K562 (cell line): ENCODE data around the gene PGAM2. TPM values are rescaled to one million over a fixed set of nuclear protein-coding genes. Genes with fewer than 3 reads are reported as not detected.

ENCODE experiments used
- ASH1L ChIP-seq: fragments of 450-650 bp; IDR thresholded peaks from 2 replicates; pipeline ENCODE4 v1.6.1; 2018; ENCODE audit warnings: borderline replicate concordance, mild to moderate bottlenecking, low read depth; ENCODE audit not compliant: partially characterized antibody
- ATF7 ChIP-seq: fragments of 450-650 bp; IDR thresholded peaks from 2 replicates; pipeline ENCODE4 v1.7.1; 2014; ENCODE audit warnings: mild to moderate bottlenecking, moderate library complexity
- BRD9 ChIP-seq: fragments of 450-650 bp; IDR thresholded peaks from 2 replicates; pipeline ENCODE4 v1.6.1; 2018; ENCODE audit warnings: low read depth; ENCODE audit not compliant: partially characterized antibody
- EP400 ChIP-seq: fragments of 450-650 bp; IDR thresholded peaks from 2 replicates; pipeline ENCODE4 v1.6.1; 2017; ENCODE audit warnings: antibody characterized with exemption, mild to moderate bottlenecking, moderate library complexity
- ESRRB ChIP-seq: fragments of 250-450 bp; sonication (Bioruptor Pico); IDR thresholded peaks from 2 replicates; pipeline ENCODE4 v1.5.0; 2020; ENCODE audit warnings: mild to moderate bottlenecking, moderate library complexity, borderline replicate concordance
- FOS ChIP-seq: IDR thresholded peaks from 3 replicates; pipeline ENCODE4 v1.6.1; 2011; ENCODE audit not compliant: insufficient read length; ENCODE audit errors: extremely low read depth
- HMGN3 ChIP-seq: IDR thresholded peaks from 2 replicates; pipeline ENCODE4 v1.6.1; 2011; ENCODE audit warnings: borderline replicate concordance, low read depth, mild to moderate bottlenecking, mixed read lengths, low read length; ENCODE audit not compliant: insufficient read length; ENCODE audit errors: extremely low read depth
- PKNOX1 ChIP-seq: fragments of 450-650 bp; IDR thresholded peaks from 2 replicates; pipeline ENCODE4 v1.6.1; 2016
- PYGO2 ChIP-seq: fragments of 450-650 bp; IDR thresholded peaks from 2 replicates; pipeline ENCODE4 v1.6.1; 2016; ENCODE audit warnings: mild to moderate bottlenecking, missing genetic modification characterization, moderate library complexity, missing compliant biosample characterization
- SNRNP70 ChIP-seq: fragments of 200-400 bp; formaldehyde crosslinking; optimal IDR thresholded peaks from 2 replicates; pipeline ENCODE3; 2017; ENCODE audit warnings: low read depth, low read length
- ZNF407 ChIP-seq: fragments of 450-650 bp; IDR thresholded peaks from 2 replicates; pipeline ENCODE4 v1.6.1; 2016; ENCODE audit warnings: low read depth
- ZNF764 ChIP-seq: fragments of 250-450 bp; sonication (Bioruptor Pico); IDR thresholded peaks from 2 replicates; pipeline ENCODE4 v1.4.0; 2020; ENCODE audit warnings: low read depth, mild to moderate bottlenecking, moderate library complexity
- ZNF785 ChIP-seq: fragments of 250-450 bp; sonication (Bioruptor Pico); IDR thresholded peaks from 2 replicates; pipeline ENCODE4 v1.4.0; 2020; ENCODE audit warnings: mild to moderate bottlenecking
- polyA plus RNA-seq, 8 experiments: library from polyadenylated mRNA; depleted of rRNA in 4 of 8; stranded (reverse) in 5 of 8; unstranded in 3 of 8; fragments of >200 nt; fragmentation: Nextera tagmentation in 2 of 8; fragmentation: Illumina TruSeq in 1 of 8; extraction: Ambion mirVana in 2 of 8; extraction: Trizol in 1 of 8; gene quantifications; 2 replicates each; pipeline versions ENCODE4 v1.2.1 to v1.2.3, GENCODE V29; 2011 to 2014; ENCODE audit warnings: inconsistent platforms in 1 of 8, missing spikeins in 1 of 8
- total RNA-seq, 7 experiments: library from RNA; depleted of rRNA in 6 of 7; stranded (reverse); fragments of >200 nt in 6 of 7; fragmentation: Illumina TruSeq in 2 of 7; extraction: Trizol in 2 of 7; gene quantifications; 2 replicates each; pipeline versions ENCODE4 v1.2.1 to v1.2.3, GENCODE V29; 2011 to 2021; ENCODE audit warnings: low replicate concordance in 1 of 7
- TF ChIP-seq, protein P1 (sequence below): fragments of 250-450 bp; sonication (Bioruptor Pico); IDR thresholded peaks from 2 replicates; pipeline ENCODE4 v1.4.0; 2020; ENCODE audit warnings: mild to moderate bottlenecking, moderate library complexity
- TF ChIP-seq, protein P2 (sequence below): fragments of 450-650 bp; IDR thresholded peaks from 2 replicates; pipeline ENCODE4 v1.6.1; 2016; ENCODE audit warnings: missing biosample characterization, missing genetic modification characterization

The PGAM2 gene
- total and polyA plus RNA-seq, 9 of the 15 experiments (the other 6 are each of a cell fraction or from before 2014, with no cell fraction given), result not detected

- no peak for TF ChIP-seq ZNF407
- no peak for TF ChIP-seq SNRNP70
- TF ChIP-seq FOS, result no peak
- TF ChIP-seq PKNOX1, result no peak
- TF ChIP-seq, protein P1, sequence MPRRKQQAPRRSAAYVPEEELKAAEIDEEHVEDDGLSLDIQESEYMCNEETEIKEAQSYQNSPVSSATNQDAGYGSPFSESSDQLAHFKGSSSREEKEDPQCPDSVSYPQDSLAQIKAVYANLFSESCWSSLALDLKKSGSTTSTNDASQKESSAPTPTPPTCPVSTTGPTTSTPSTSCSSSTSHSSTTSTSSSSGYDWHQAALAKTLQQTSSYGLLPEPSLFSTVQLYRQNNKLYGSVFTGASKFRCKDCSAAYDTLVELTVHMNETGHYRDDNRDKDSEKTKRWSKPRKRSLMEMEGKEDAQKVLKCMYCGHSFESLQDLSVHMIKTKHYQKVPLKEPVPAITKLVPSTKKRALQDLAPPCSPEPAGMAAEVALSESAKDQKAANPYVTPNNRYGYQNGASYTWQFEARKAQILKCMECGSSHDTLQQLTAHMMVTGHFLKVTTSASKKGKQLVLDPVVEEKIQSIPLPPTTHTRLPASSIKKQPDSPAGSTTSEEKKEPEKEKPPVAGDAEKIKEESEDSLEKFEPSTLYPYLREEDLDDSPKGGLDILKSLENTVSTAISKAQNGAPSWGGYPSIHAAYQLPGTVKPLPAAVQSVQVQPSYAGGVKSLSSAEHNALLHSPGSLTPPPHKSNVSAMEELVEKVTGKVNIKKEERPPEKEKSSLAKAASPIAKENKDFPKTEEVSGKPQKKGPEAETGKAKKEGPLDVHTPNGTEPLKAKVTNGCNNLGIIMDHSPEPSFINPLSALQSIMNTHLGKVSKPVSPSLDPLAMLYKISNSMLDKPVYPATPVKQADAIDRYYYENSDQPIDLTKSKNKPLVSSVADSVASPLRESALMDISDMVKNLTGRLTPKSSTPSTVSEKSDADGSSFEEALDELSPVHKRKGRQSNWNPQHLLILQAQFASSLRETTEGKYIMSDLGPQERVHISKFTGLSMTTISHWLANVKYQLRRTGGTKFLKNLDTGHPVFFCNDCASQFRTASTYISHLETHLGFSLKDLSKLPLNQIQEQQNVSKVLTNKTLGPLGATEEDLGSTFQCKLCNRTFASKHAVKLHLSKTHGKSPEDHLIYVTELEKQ (CRISPR knock-in tag), result no peak
- TF ChIP-seq HMGN3, result no peak
- TF ChIP-seq, protein P2, sequence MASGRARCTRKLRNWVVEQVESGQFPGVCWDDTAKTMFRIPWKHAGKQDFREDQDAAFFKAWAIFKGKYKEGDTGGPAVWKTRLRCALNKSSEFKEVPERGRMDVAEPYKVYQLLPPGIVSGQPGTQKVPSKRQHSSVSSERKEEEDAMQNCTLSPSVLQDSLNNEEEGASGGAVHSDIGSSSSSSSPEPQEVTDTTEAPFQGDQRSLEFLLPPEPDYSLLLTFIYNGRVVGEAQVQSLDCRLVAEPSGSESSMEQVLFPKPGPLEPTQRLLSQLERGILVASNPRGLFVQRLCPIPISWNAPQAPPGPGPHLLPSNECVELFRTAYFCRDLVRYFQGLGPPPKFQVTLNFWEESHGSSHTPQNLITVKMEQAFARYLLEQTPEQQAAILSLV (tag), result no peak
- no peak for TF ChIP-seq ZNF764 (CRISPR knock-in tag)
- TF ChIP-seq BRD9, result no peak
- TF ChIP-seq PYGO2 (tag), result peak; percentile 74
- no peak for TF ChIP-seq ASH1L
- TF ChIP-seq ATF7, result no peak
- no peak for TF ChIP-seq ESRRB (CRISPR knock-in tag)
- TF ChIP-seq EP400, result peak; percentile 18
- TF ChIP-seq ZNF785 (CRISPR knock-in tag), result no peak
These were observed 15.9 kb upstream of the PGAM2 start (continued) for GRCh38 chr7:44081266-44081748.
